DND-41 (cell line): ENCODE data around the gene ZBTB12.

Source experiments
- ATAC-seq: fragments of 200-7000 bp; cut with Tn5 transposase; 3 replicates; pipeline ENCODE4 v1.9.1; 2021; ENCODE audit warnings: low read depth; ENCODE audit not compliant: insufficient read depth
- DNase-seq: peaks from one replicate; pipeline ENCODE4 v3.0.0-alpha.2; 2020
- H2AFZ ChIP-seq: 2 replicates; pipeline ENCODE4 v1.6.0; 2012; ENCODE audit warnings: low read depth, low read length
- H3K27ac ChIP-seq: 2 replicates; pipeline ENCODE4 v1.5.1; 2012; ENCODE audit warnings: low read length, inconsistent platforms
- H3K27me3 ChIP-seq: fragments of 200-600 bp; sonication (generic); 2 replicates; pipeline ENCODE4 v1.6.0; 2012; ENCODE audit warnings: low read length, mild to moderate bottlenecking, inconsistent platforms; ENCODE audit not compliant: insufficient read depth, poor library complexity
- H3K36me3 ChIP-seq: 2 replicates; pipeline ENCODE4 v1.5.1; 2012; ENCODE audit warnings: low read length, inconsistent platforms; ENCODE audit not compliant: insufficient read depth
- H3K4me1 ChIP-seq: 2 replicates; pipeline ENCODE4 v1.5.1; 2012; ENCODE audit warnings: mild to moderate bottlenecking, low read length; ENCODE audit not compliant: insufficient read depth
- H3K4me2 ChIP-seq: 2 replicates; pipeline ENCODE4 v1.6.0; 2012; ENCODE audit warnings: mild to moderate bottlenecking, moderate library complexity, low read length, inconsistent platforms; ENCODE audit not compliant: insufficient read depth
- H3K4me3 ChIP-seq, 2 experiments: fragments of 200-600 bp in 1 of 2; shearing (Covaris generic) in 1 of 2; 2 replicates each; pipeline ENCODE4 v1.5.1; 2012 to 2016; ENCODE audit warnings: inconsistent platforms in 2 of 2, low read length in 2 of 2, mild to moderate bottlenecking in 2 of 2, low read depth in 1 of 2, moderate library complexity in 1 of 2
- H3K79me2 ChIP-seq: 2 replicates; pipeline ENCODE4 v1.6.0; 2012; ENCODE audit warnings: low read length, inconsistent platforms; ENCODE audit not compliant: insufficient read depth
- H3K9ac ChIP-seq: 2 replicates; pipeline ENCODE4 v1.6.0; 2012; ENCODE audit warnings: low read depth, mild to moderate bottlenecking, inconsistent platforms, low read length, moderate library complexity
- H3K9me3 ChIP-seq: 2 replicates; pipeline ENCODE4 v1.5.1; 2012; ENCODE audit warnings: low read length, moderate library complexity, mild to moderate bottlenecking, inconsistent platforms; ENCODE audit not compliant: insufficient read depth, severe bottlenecking
- H4K20me1 ChIP-seq: 2 replicates; pipeline ENCODE4 v1.6.0; 2012; ENCODE audit warnings: low read length; ENCODE audit not compliant: insufficient read depth
- EZH2 ChIP-seq: IDR thresholded peaks from 3 replicates; pipeline ENCODE4 v1.6.1; 2012; ENCODE audit warnings: borderline replicate concordance, low read depth, mild to moderate bottlenecking, moderate library complexity, low read length, inconsistent platforms; ENCODE audit not compliant: severe bottlenecking
- TF ChIP-seq, protein P1 (sequence below): IDR thresholded peaks from 2 replicates; pipeline ENCODE4 v1.5.1; 2012; ENCODE audit warnings: borderline replicate concordance, low read length, moderate library complexity, mild to moderate bottlenecking; ENCODE audit not compliant: poor library complexity, severe bottlenecking; ENCODE audit errors: extremely low read depth

ZBTB12 gene

GRCh38 chr6:31943742-31944141 is 41.9 kb upstream of the ZBTB12 start:
- no peaks in the 10 kb centered on the region for H3K4me1 ChIP-seq
- no peak for ATAC-seq
- H3K9me3 ChIP-seq: no peaks in the 10 kb centered on the region
- no peak overlapping the region for H2AFZ ChIP-seq
- TF ChIP-seq, protein P1, sequence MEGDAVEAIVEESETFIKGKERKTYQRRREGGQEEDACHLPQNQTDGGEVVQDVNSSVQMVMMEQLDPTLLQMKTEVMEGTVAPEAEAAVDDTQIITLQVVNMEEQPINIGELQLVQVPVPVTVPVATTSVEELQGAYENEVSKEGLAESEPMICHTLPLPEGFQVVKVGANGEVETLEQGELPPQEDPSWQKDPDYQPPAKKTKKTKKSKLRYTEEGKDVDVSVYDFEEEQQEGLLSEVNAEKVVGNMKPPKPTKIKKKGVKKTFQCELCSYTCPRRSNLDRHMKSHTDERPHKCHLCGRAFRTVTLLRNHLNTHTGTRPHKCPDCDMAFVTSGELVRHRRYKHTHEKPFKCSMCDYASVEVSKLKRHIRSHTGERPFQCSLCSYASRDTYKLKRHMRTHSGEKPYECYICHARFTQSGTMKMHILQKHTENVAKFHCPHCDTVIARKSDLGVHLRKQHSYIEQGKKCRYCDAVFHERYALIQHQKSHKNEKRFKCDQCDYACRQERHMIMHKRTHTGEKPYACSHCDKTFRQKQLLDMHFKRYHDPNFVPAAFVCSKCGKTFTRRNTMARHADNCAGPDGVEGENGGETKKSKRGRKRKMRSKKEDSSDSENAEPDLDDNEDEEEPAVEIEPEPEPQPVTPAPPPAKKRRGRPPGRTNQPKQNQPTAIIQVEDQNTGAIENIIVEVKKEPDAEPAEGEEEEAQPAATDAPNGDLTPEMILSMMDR: no peak
- no peak for TF ChIP-seq EZH2
- no peak overlapping the region for H3K4me3 ChIP-seq
- no peak overlapping the region for H3K9ac ChIP-seq
- no peaks in the 10 kb centered on the region; the same call in 1 of the 2 replicates for H4K20me1 ChIP-seq
- DNase-seq: no peak
- H3K79me2 ChIP-seq: no peaks in the 10 kb centered on the region
- H3K27me3 ChIP-seq: peaks cover 10% of the 10 kb centered on the region
- H3K36me3 ChIP-seq: no peaks in the 10 kb centered on the region
- no peak overlapping the region for H3K27ac ChIP-seq
- H3K4me2 ChIP-seq: no peak overlapping the region

DNA sequence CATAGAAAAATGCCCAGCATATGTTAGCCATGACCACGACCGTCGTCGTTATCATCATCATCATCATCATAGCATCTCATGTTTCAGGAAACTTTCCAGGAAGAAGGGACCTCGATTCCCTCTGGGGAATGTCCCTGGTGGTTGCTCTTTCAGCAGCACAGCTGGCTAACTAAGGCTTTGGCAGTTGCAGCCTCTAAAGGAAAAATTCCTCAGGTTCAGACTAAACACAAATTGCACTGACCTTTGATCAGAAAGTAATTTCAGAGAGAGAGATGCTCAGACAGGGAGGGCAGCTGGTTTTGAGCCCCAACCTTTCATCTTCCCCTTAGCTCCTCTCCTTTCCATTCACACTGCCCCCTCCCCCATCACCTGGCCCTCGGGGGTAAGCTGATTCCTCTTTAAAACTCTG is 38.4 kb upstream of the ZBTB12 start:
- no peaks in the 10 kb centered on the region for H3K36me3 ChIP-seq
- no peak overlapping the region for H3K9ac ChIP-seq
- no peak overlapping the region for H2AFZ ChIP-seq
- no peaks in the 10 kb centered on the region for H3K9me3 ChIP-seq
- ATAC-seq: no peak
- H3K79me2 ChIP-seq: no peaks in the 10 kb centered on the region
- DNase-seq: no peak
- H3K27ac ChIP-seq: no peak overlapping the region
- H4K20me1 ChIP-seq: no peaks in the 10 kb centered on the region; the same call in 1 of the 2 replicates
- TF ChIP-seq EZH2: no peak
- TF ChIP-seq, protein P1: no peak
- peaks cover 13% of the 10 kb centered on the region for H3K27me3 ChIP-seq
- H3K4me1 ChIP-seq: no peaks in the 10 kb centered on the region
- H3K4me2 ChIP-seq: no peak overlapping the region
- H3K4me3 ChIP-seq: no peak overlapping the region

GRCh38 chr6:31935823-31936222 is 33.9 kb upstream of the ZBTB12 start:
- no peak for ATAC-seq
- Histone ChIP-seq H3K27me3 (peaks cover 3% of the 10 kb centered on the region), H3K36me3 (no peaks in the 10 kb centered on the region), H3K9me3 (no peaks in the 10 kb centered on the region), H3K4me1 (no peaks in the 10 kb centered on the region), H2AFZ (no peak overlapping the region), H4K20me1 (no peaks in the 10 kb centered on the region), H3K4me3 (no peak overlapping the region), H3K27ac (no peak overlapping the region), H3K9ac (no peak overlapping the region), H3K79me2 (no peaks in the 10 kb centered on the region), H3K4me2 (no peak overlapping the region)
- no peak for DNase-seq
- TF ChIP-seq, protein P1: no peak
- no peak for TF ChIP-seq EZH2

DNA sequence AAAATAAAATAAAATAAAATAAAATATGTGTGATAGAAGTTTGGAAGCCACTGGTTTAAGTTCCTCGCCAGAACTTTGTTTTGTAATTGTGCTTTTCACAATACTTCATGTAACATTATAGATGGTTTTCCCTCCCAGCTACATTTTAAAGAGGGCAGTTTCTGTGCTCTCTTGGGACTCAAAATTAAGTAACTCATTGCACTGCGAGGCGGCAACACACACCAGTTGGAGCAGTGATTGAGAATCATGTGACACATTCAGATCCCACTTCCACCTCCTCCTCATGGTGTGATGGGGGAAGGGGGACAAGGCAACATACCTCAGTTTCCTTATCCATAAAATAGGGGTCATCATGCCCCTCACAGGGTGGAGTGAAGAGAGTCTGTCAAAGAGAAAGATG is 33.1 kb upstream of the ZBTB12 start:
- H3K4me2 ChIP-seq: no peak overlapping the region
- H2AFZ ChIP-seq: no peak overlapping the region
- no peak overlapping the region for H3K27ac ChIP-seq
- no peaks in the 10 kb centered on the region for H3K9me3 ChIP-seq
- H3K36me3 ChIP-seq: no peaks in the 10 kb centered on the region
- ATAC-seq: no peak
- no peaks in the 10 kb centered on the region for H3K4me1 ChIP-seq
- H3K9ac ChIP-seq: no peak overlapping the region
- H3K4me3 ChIP-seq: no peak overlapping the region
- H3K27me3 ChIP-seq: peaks cover 3% of the 10 kb centered on the region
- H3K79me2 ChIP-seq: no peaks in the 10 kb centered on the region
- TF ChIP-seq, protein P1: no peak
- no peak for TF ChIP-seq EZH2
- no peak for DNase-seq
- H4K20me1 ChIP-seq: no peaks in the 10 kb centered on the region
